ENCODE results near the gene SLC25A18.
A peak's percentile ranks its signal among the peaks of the same experiment; 100 is the strongest.
"Not testable (repeated sequence)": the region's sequence is repeated elsewhere in the genome, so short reads cannot be mapped to it uniquely, and the experiment has no call there.

The SLC25A18 gene

GRCh38 chr22:17562906-17563870 is at the start of gene SLC25A18:
TSS of gene SLC25A18 (plus strand) at chr22:17563498. CDS start at chr22:17579945, 16,447 bp downstream.
- no peak for DNase-seq

- DNase-seq = no peak
Observed at GRCh38 chr22:17513612-17514011, 49.7 kb upstream of the SLC25A18 start.

- DNase-seq = no peak
Observed at GRCh38 chr22:17514084-17514483, 49.2 kb upstream of the SLC25A18 start.

GRCh38 chr22:17518406-17518805 is 44.9 kb upstream of the SLC25A18 start:
- no peak for DNase-seq

- not testable (repeated sequence) for DNase-seq
Observed at GRCh38 chr22:17521971-17522370, 41.3 kb upstream of the SLC25A18 start.

- no peak for DNase-seq
Observed at GRCh38 chr22:17523925-17524324, 39.4 kb upstream of the SLC25A18 start.

GRCh38 chr22:17536269-17536668 is 27.0 kb upstream of the SLC25A18 start:
- peak; percentile 81 to 97 for DNase-seq

GRCh38 chr22:17537155-17537554 is 26.1 kb upstream of the SLC25A18 start:
- no peak for DNase-seq

GRCh38 chr22:17540481-17540880 is 22.8 kb upstream of the SLC25A18 start:
- no peak for DNase-seq

GRCh38 chr22:17541476-17541875 is 21.8 kb upstream of the SLC25A18 start:
- no peak for DNase-seq

- no peak for DNase-seq
Observed at GRCh38 chr22:17542452-17542851, 20.8 kb upstream of the SLC25A18 start.

GRCh38 chr22:17548010-17548755 is 15.1 kb upstream of the SLC25A18 start:
- DNase-seq = no peak

GRCh38 chr22:17548756-17549035 is 14.6 kb upstream of the SLC25A18 start:
- no peak for DNase-seq

GRCh38 chr22:17549183-17549582 is 14.1 kb upstream of the SLC25A18 start:
- no peak for DNase-seq

- no peak for DNase-seq
Observed at GRCh38 chr22:17549655-17550054, 13.6 kb upstream of the SLC25A18 start.

- DNase-seq = no peak
Observed at GRCh38 chr22:17552737-17553136, 10.6 kb upstream of the SLC25A18 start.

- DNase-seq = no peak
Observed at GRCh38 chr22:17554814-17555213, 8.5 kb upstream of the SLC25A18 start.

GRCh38 chr22:17559188-17559587 is 4.1 kb upstream of the SLC25A18 start:
- no peak for DNase-seq

GRCh38 chr22:17563936-17564391 is 666 bp downstream of the SLC25A18 start:
- peak in 1 of 2 experiments; percentile 33 for DNase-seq

- DNase-seq = not testable (repeated sequence)
Observed at GRCh38 chr22:17566016-17566687, 2.9 kb downstream of the SLC25A18 start.

- no peak for DNase-seq
Observed at GRCh38 chr22:17566776-17567175, 3.5 kb downstream of the SLC25A18 start.

- no peak for DNase-seq
Observed at GRCh38 chr22:17569971-17570511, 6.7 kb downstream of the SLC25A18 start.

Data from NCI-H446 (cell line).